ENCODE measurements around the gene PTPRN2. TPM values are rescaled to one million over a fixed set of nuclear protein-coding genes. Genes with fewer than 3 reads are reported as not detected.

PTPRN2 gene
- polyA plus RNA-seq, 1 of the 3 experiments (the other 2 are of a cell fraction) = 4.0 TPM

DNA sequence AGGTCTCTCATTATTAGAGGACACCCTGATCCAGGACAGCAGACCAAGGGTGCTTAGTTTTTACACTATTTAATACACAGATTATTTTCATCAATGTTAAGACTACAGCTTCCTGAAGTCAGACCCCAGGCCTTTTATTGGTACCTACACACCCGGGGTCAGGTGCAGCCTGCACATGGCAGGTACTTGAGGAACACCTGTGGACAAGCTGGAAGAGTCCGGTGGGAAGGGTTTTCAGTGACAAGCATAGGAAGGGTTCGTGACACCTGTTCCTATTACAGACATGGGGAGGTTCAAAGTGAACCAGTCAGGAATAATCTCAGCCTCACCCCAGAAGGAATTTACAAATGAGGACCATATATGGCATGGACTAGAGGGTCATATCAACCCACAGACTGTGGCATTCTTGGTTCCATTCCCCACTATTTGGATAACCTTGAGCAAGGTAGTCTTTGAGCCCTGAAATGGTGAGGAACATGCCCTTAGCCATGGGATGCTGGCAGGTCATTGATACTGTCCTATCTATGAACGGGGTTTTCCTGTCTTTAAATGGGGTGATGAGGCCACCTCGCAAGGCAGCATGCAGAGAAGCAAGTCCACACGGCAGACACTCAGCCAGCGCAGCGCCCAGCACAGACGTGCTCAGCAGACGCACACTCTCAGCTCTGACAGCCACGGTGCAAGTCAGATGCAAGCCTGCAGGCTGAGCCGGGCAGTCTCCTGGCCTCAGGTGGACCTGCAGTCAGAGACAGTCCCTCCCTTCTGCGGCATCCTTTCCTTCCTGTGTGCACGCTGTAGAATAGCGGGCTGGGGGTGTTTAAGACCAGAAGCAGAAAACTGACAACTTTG, 624.9 kb downstream of the PTPRN2 start:
- Histone ChIP-seq H3K36me3 (replicated peaks in 1 of 2; ENCODE audit: control insufficient read depth in 1 of 2, insufficient read depth in 2 of 2, low read length in 1 of 2) (no peaks in the 10 kb centered on the region), H3K9ac (no peak overlapping the region), H3F3A (replicated peaks; ENCODE audit: insufficient read depth) (no peaks in the 10 kb centered on the region), H2AFZ (ENCODE audit: low read depth) (no peak overlapping the region), H3K27me3 (ENCODE audit: insufficient read depth) (no peaks in the 10 kb centered on the region), H3K79me2 (ENCODE audit: insufficient read depth) (no peaks in the 10 kb centered on the region), H3K9me2 (0 out of 2 replicates have a peak, but pooled peaks cover 2% of the 10 kb centered on the region), H3K4me1 (ENCODE audit: control insufficient read depth in 1 of 2, insufficient read depth in 2 of 2, low read depth in 1 of 2, low read length in 1 of 2) (no peaks in the 10 kb centered on the region; a peak in 1 of 4 replicates), H3K4me3 (ENCODE audit: low read depth in 2 of 2, low read length in 1 of 2) (no peak overlapping the region), H3K4me2 (no peak overlapping the region), H4K20me1 (ENCODE audit: insufficient read depth) (no peaks in the 10 kb centered on the region), H3K27ac (ENCODE audit: low read depth in 2 of 2, low read length in 1 of 2) (no peak overlapping the region), H3K9me3 (no peaks in the 10 kb centered on the region; the same call in 1 of the 2 replicates)
- ChIA-PET CTCF (no interaction called here), POLR2A (no interaction called here)
- DNase-seq = no peak
- TF ChIP-seq TEAD4 (IDR thresholded peaks at IDR 0.05; ENCODE audit: borderline replicate concordance, insufficient read depth) (no peak), SMC3 (IDR thresholded peaks at IDR 0.05; ENCODE audit: low read depth, low read length) (no peak), YY1 (IDR thresholded peaks at IDR 0.05; ENCODE audit: low read depth) (no peak), ELF1 (IDR thresholded peaks at IDR 0.05) (no peak), FOXJ3 (CRISPR knock-in tag; IDR thresholded peaks at IDR 0.05) (no peak), RFX5 (IDR thresholded peaks at IDR 0.05; ENCODE audit: low read length) (no peak), TAF1 (IDR thresholded peaks at IDR 0.05; ENCODE audit: borderline replicate concordance, low read depth, low read length) (no peak), JUND (IDR thresholded peaks at IDR 0.05) (no peak), TCF12 (IDR thresholded peaks at IDR 0.05) (no peak), RXRA (IDR thresholded peaks at IDR 0.05; ENCODE audit: borderline replicate concordance, low read depth) (no peak), MEF2A (IDR thresholded peaks at IDR 0.05; ENCODE audit: borderline replicate concordance, low read depth) (no peak), FOXM1 (IDR thresholded peaks at IDR 0.05; ENCODE audit: low read depth) (no peak), FOSL2 (IDR thresholded peaks at IDR 0.05; ENCODE audit: borderline replicate concordance, low read depth) (no peak), MXI1 (IDR thresholded peaks at IDR 0.05; ENCODE audit: low read depth, low read length) (no peak)
- TF ChIP-seq, protein P1, sequence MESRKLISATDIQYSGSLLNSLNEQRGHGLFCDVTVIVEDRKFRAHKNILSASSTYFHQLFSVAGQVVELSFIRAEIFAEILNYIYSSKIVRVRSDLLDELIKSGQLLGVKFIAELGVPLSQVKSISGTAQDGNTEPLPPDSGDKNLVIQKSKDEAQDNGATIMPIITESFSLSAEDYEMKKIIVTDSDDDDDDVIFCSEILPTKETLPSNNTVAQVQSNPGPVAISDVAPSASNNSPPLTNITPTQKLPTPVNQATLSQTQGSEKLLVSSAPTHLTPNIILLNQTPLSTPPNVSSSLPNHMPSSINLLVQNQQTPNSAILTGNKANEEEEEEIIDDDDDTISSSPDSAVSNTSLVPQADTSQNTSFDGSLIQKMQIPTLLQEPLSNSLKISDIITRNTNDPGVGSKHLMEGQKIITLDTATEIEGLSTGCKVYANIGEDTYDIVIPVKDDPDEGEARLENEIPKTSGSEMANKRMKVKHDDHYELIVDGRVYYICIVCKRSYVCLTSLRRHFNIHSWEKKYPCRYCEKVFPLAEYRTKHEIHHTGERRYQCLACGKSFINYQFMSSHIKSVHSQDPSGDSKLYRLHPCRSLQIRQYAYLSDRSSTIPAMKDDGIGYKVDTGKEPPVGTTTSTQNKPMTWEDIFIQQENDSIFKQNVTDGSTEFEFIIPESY (IDR thresholded peaks at IDR 0.05; ENCODE audit: borderline replicate concordance, low read depth) = no peak
- TF ChIP-seq, protein P2, sequence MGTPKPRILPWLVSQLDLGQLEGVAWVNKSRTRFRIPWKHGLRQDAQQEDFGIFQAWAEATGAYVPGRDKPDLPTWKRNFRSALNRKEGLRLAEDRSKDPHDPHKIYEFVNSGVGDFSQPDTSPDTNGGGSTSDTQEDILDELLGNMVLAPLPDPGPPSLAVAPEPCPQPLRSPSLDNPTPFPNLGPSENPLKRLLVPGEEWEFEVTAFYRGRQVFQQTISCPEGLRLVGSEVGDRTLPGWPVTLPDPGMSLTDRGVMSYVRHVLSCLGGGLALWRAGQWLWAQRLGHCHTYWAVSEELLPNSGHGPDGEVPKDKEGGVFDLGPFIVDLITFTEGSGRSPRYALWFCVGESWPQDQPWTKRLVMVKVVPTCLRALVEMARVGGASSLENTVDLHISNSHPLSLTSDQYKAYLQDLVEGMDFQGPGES (IDR thresholded peaks at IDR 0.05; ENCODE audit: low read depth, low read length) = no peak
- 29% methylated on average over 15 of the region's 15 CpGs for WGBS (ENCODE audit: low lambda C conversion rate)
